Adrenal gland (tissue), 12 donors: ENCODE data around the gene CNOT6. TPM values are rescaled to one million over a fixed set of nuclear protein-coding genes. Genes with fewer than 3 reads are reported as not detected.

Source experiments
- DNase-seq, 7 donors: peaks; one replicate each; pipeline ENCODE4 v3.0.0-alpha.2; 2019 to 2020
- H3K27ac ChIP-seq, 5 donors: fragments of 200-600 bp; sonication (generic) in 4 of 5; 1 replicate in 3 of 5; 2 replicates in 2 of 5; pipeline versions ENCODE4 v1.5.1 to v1.8.0; 2016 to 2020; ENCODE audit warnings: mild to moderate bottlenecking in 1 of 5
- H3K27me3 ChIP-seq: fragments of 200-600 bp; 2 replicates; pipeline ENCODE4 v1.8.0; 2021
- H3K36me3 ChIP-seq, 2 donors: fragments of 200-600 bp; replicated peaks in 1 of 2; 1 replicate in 1 of 2; 2 replicates in 1 of 2; pipeline versions ENCODE4 v1.5.1 to v1.8.0; 2018 to 2022
- H3K4me1 ChIP-seq, 2 donors: fragments of 200-600 bp; replicated peaks in 1 of 2; 1 replicate in 1 of 2; 2 replicates in 1 of 2; pipeline versions ENCODE4 v1.5.1 to v1.8.0; 2018 to 2021
- H3K4me3 ChIP-seq, 4 donors: fragments of 200-600 bp; sonication (generic) in 3 of 4; one replicate each; pipeline ENCODE4 v1.5.1; 2016 to 2018
- H3K9me3 ChIP-seq, 3 donors: fragments of 200-600 bp; sonication (generic) in 1 of 3; replicated peaks in 1 of 3; 1 replicate in 2 of 3; 2 replicates in 1 of 3; pipeline versions ENCODE4 v1.5.1 to v1.8.0; 2016 to 2021
- CTCF ChIP-seq, 6 experiments: fragments of 450-650 bp in 4 of 6; fragments of 200-600 bp in 2 of 6; sonication (generic) in 1 of 6; IDR thresholded peaks; 1 replicate in 5 of 6; 2 replicates in 1 of 6; pipeline versions ENCODE4 v1.5.1 to v1.8.0; 2016 to 2021; ENCODE audit warnings: antibody characterized with exemption in 6 of 6, mild to moderate bottlenecking in 2 of 6, moderate library complexity in 1 of 6
- POLR2A ChIP-seq, 2 donors: fragments of 450-650 bp; IDR thresholded peaks; one replicate each; pipeline ENCODE4 v1.6.1; 2017; ENCODE audit warnings: antibody characterized with exemption in 2 of 2, mild to moderate bottlenecking in 2 of 2, moderate library complexity in 1 of 2
- WGBS, 4 donors: extraction: QIAGEN DNeasy Blood & Tissue Kit in 2 of 4; methylation state at CpG; one replicate each; pipeline versions ENCODE4 v1.1.5 to v1.1.7; 2013 to 2017; 5-methylcytosine and 5-hydroxymethylcytosine counted together
- intact Hi-C, 2 donors: fragments of 100-400 bp; cut with DNase I; formaldehyde crosslinking; loops; one replicate each; pipeline versions ENCODE4 v1.14.1 to v1.15.0; 2022 to 2023
- polyA plus RNA-seq, 3 donors: library from polyadenylated mRNA; stranded (reverse); fragments of 200-250 nt in 2 of 3; fragments of 350-450 nt in 1 of 3; fragmentation: Illumina TruSeq in 1 of 3; extraction: RNeasy Lipid Tissue Mini Kit (QIAGEN cat#74804) in 1 of 3; gene quantifications; one replicate each; pipeline ENCODE4 v1.2.3, GENCODE V29; 2013 to 2014
- total RNA-seq, 9 donors: library from RNA; depleted of rRNA in 4 of 9; stranded (reverse); fragments of >200 nt in 4 of 9; fragments of 120-200 nt in 1 of 9; fragmentation: NEBNext Ultra II Directional in 1 of 9; extraction: Animal tissue kit (Norgen Biotek cat#: 25700) in 1 of 9; gene quantifications; one replicate each; pipeline versions ENCODE4 v1.1.0 to v1.2.4, GENCODE V29; 2013 to 2023
- donor health status: healthy with polysubstance abuse.
- donor health status: Bipolar disorder and iron deficiency.
- donor health status: DM: yes; HTN: yes; CAD: no.
- donor health status: DM: no; HTN: no; CAD: no.
- donor health status: DM: no; HTN: no; CAD: no.
- donor health status: DM: yes; HTN: yes; CAD: no.

CNOT6 gene
- total and polyA plus RNA-seq, 12 donors = 4.4 to 19.9 (median 11.5) TPM

- Histone ChIP-seq H3K36me3 (no peaks in the 10 kb centered on the region), H3K27ac (no peak overlapping the region), H3K9me3 (no peaks in the 10 kb centered on the region), H3K4me3 (no peak overlapping the region), H3K27me3 (no peaks in the 10 kb centered on the region), H3K4me1 (no peaks in the 10 kb centered on the region)
- no peak for DNase-seq
- WGBS, 4 donors = 91 to 99% (median 94%) methylated on average over 5 of the region's 5 CpGs
- TF ChIP-seq POLR2A (IDR thresholded peaks at IDR 0.05) (no peak), CTCF (IDR thresholded peaks at IDR 0.05) (no peak)
- intact Hi-C loops = no loop called here
Measured at GRCh38 chr5:180516440-180516839, 22.3 kb downstream of the CNOT6 start.

- 81 to 93% (median 83%) methylated on average over 3 of the region's 3 CpGs for whole genome bisulfite sequencing, 4 donors
- intact Hi-C loops = no loop called here
- peak in 3 of 7 donors; percentile 16 to 36 (median 25) for DNase-seq
- Histone ChIP-seq H3K4me1 (peaks cover 0 to 10% of the 10 kb centered on the region in 2 donors), H3K4me3 (no peak overlapping the region), H3K27me3 (no peaks in the 10 kb centered on the region), H3K9me3 (no peaks in the 10 kb centered on the region), H3K27ac (no peak overlapping the region), H3K36me3 (no peaks in the 10 kb centered on the region)
- TF ChIP-seq POLR2A (IDR thresholded peaks at IDR 0.05) (no peak), CTCF (IDR thresholded peaks at IDR 0.05) (no peak)
Measured at GRCh38 chr5:180519098-180519497, 24.9 kb downstream of the CNOT6 start.

- intact Hi-C loops = no loop called here
- no peaks in the 10 kb centered on the region for H3K27me3 ChIP-seq
- DNase-seq = no peak
- H3K27ac ChIP-seq = no peak overlapping the region
- TF ChIP-seq CTCF (IDR thresholded peaks at IDR 0.05) (no peak), POLR2A (IDR thresholded peaks at IDR 0.05) (no peak)
- H3K4me1 ChIP-seq = peaks cover 0 to 13% of the 10 kb centered on the region in 2 donors
- WGBS, 4 donors = 93 to 98% (median 96%) methylated on average over 3 of the region's 3 CpGs
- H3K4me3 ChIP-seq = no peak overlapping the region
- H3K36me3 ChIP-seq = no peaks in the 10 kb centered on the region
- H3K9me3 ChIP-seq = no peaks in the 10 kb centered on the region
Measured at GRCh38 chr5:180521101-180521500, 26.9 kb downstream of the CNOT6 start.

DNA sequence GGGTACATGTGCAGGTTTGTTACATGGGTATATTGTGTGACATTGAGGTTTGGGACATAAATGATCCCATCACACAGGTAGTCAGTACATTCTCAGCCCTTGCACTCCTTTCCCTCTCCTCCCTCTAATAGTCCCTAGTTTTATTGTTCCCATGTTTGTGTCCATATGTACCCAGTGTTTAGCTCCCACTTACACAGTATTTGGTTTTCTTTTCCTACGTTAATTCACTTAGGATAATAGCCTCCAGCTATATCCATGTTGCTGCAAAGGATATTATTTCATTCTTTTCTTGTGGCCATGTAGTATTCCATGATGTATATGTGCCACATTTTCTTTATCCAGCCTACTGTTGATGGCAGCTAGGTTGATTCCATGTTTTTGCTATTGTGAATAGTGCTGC, 27.4 kb downstream of the CNOT6 start:
- intact Hi-C loops = no loop called here
- DNase-seq = no peak

More for the DNA sequence above, 27.4 kb downstream of the CNOT6 start:
- peaks cover 0 to 17% of the 10 kb centered on the region in 2 donors for H3K4me1 ChIP-seq
- H3K27ac ChIP-seq = no peak overlapping the region
- H3K27me3 ChIP-seq = no peaks in the 10 kb centered on the region
- 77 to 97% (median 94%) methylated on average over 1 of the region's 1 CpG for WGBS, 4 donors
- H3K9me3 ChIP-seq = no peaks in the 10 kb centered on the region
- no peak for TF ChIP-seq CTCF (IDR thresholded peaks at IDR 0.05)
- no peak for TF ChIP-seq POLR2A (IDR thresholded peaks at IDR 0.05)
- H3K4me3 ChIP-seq = no peak overlapping the region
- no peaks in the 10 kb centered on the region for H3K36me3 ChIP-seq
